Activated T-helper 2 cell treated with anti-CD3 and anti-CD28 coated beads, Interferon-gamma antibody, Interleukin-2, Interleukin-4, amounts not matched to agents 10 μg/mL and 5 μg/mL and 100 μg/mL, durations not matched to agents 14 hours and 24 hours and 36 hours (primary cell): ENCODE data around the gene TANGO6. TPM values are rescaled to one million over a fixed set of nuclear protein-coding genes. Genes with fewer than 3 reads are reported as not detected.
"Not testable (repeated sequence)": the region's sequence is repeated elsewhere in the genome, so short reads cannot be mapped to it uniquely, and the experiment has no call there.

Experiments
- DNase-seq: peaks from one replicate; pipeline ENCODE4 v3.0.0; 2021; ENCODE audit warnings: low spot score
- H3K27ac Mint-ChIP-seq: one replicate; pipeline ENCODE4 v1.8.0; 2021; ENCODE audit warnings: mixed read lengths
- H3K27me3 Mint-ChIP-seq: one replicate; pipeline ENCODE4 v1.8.0; 2021; ENCODE audit warnings: low read depth, mixed read lengths
- H3K36me3 Mint-ChIP-seq: one replicate; pipeline ENCODE4 v1.8.0; 2021; ENCODE audit warnings: low read depth, mixed read lengths
- H3K4me1 Mint-ChIP-seq: one replicate; pipeline ENCODE4 v1.8.0; 2021; ENCODE audit warnings: low read depth, mixed read lengths
- H3K4me3 Mint-ChIP-seq: one replicate; pipeline ENCODE4 v1.8.0; 2021; ENCODE audit warnings: low read depth, mild to moderate bottlenecking, moderate library complexity, mixed read lengths
- H3K9me3 Mint-ChIP-seq: one replicate; pipeline ENCODE4 v1.8.0; 2021; ENCODE audit warnings: mixed read lengths
- intact Hi-C: fragments of 100-400 bp; cut with micrococcal nuclease; formaldehyde crosslinking; loops from one replicate; pipeline ENCODE4 v1.15.1; 2023
- total RNA-seq: library from RNA; stranded (reverse); gene quantifications from 2 replicates; pipeline ENCODE4 v1.2.3, GENCODE V29; 2022

TANGO6 gene
- total RNA-seq, 1 donor from 2014 or later: 30.0 TPM

DNA sequence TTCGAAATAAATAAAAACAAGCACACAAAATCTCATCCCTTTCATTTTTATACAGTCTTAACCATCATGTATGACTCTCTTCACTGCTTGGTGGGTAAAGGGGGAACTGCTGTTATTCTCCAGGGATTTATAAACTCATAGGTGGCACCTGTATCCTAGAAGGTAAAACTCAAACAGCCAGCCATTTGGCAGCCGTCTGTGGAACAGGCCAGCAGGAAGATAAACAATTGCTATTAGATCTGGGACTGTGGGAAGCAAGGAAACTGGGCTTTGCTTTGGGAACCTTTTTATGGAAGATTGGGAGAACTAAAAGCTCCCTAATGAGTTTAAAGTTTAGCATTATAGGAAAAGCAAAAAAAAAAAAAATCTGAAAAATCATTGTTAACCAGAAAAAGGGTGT is 126.0 kb downstream of the TANGO6 start:
- H3K27me3 Mint-ChIP-seq: no peaks in the 10 kb centered on the region
- intact Hi-C loops: no loop called here

DNA sequence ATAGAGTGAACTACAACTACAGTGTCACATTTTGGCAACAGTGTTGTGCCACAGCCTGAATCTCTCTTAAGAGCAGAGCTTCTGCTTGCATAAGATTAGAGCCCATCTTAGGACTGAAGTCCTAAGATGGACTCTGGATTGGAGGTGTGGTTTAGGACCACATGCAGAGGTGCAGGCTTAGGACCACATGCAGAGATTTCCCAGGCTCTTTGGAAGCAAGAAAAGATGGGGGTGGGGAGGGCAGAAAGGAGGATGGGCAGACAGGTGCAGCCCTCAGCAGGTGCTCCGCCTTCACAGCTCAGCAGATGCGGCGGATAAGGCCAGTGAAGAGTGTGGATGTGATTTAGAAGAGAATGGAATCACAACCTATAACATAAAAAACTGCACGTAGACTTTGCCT is 128.7 kb downstream of the TANGO6 start:
- Mint-ChIP-seq H3K4me1 (peaks cover 2% of the 10 kb centered on the region), H3K4me3 (no peak overlapping the region), H3K27me3 (no peaks in the 10 kb centered on the region), H3K27ac (no peak overlapping the region), H3K36me3 (peaks cover 12% of the 10 kb centered on the region), H3K9me3 (no peaks in the 10 kb centered on the region)
- no peak for DNase-seq
- intact Hi-C loops: no loop called here

More for the DNA sequence above, 126.0 kb downstream of the TANGO6 start:
- no peak overlapping the region for H3K27ac Mint-ChIP-seq
- H3K4me1 Mint-ChIP-seq: peaks cover 2% of the 10 kb centered on the region
- H3K4me3 Mint-ChIP-seq: no peak overlapping the region
- peaks cover 4% of the 10 kb centered on the region for H3K36me3 Mint-ChIP-seq
- H3K9me3 Mint-ChIP-seq: no peaks in the 10 kb centered on the region
- DNase-seq: no peak

DNA sequence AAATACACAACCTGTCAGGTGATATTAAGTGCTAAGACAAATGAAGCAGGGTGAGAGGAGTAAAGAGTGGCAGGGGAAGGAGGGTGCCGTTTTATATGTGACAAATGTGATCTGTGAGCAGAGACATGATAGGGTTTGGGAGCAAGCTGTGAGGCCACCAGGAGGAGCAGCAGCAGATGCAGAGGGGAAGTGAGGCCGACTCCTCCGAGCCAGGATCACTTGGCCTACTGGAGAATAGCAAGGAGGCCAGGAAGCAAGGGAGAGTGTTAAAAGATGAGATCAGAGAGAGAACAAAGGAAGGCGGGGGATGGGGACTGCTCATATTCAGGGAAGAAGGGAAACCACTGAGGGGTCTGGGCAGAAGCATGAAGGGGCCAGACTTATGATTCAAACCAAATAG is 129.4 kb downstream of the TANGO6 start:
- peaks cover 12% of the 10 kb centered on the region for H3K36me3 Mint-ChIP-seq
- intact Hi-C loops: no loop called here
- H3K4me1 Mint-ChIP-seq: no peaks in the 10 kb centered on the region
- H3K9me3 Mint-ChIP-seq: no peaks in the 10 kb centered on the region
- no peaks in the 10 kb centered on the region for H3K27me3 Mint-ChIP-seq
- H3K27ac Mint-ChIP-seq: no peak overlapping the region
- H3K4me3 Mint-ChIP-seq: no peak overlapping the region
- DNase-seq: no peak

DNA sequence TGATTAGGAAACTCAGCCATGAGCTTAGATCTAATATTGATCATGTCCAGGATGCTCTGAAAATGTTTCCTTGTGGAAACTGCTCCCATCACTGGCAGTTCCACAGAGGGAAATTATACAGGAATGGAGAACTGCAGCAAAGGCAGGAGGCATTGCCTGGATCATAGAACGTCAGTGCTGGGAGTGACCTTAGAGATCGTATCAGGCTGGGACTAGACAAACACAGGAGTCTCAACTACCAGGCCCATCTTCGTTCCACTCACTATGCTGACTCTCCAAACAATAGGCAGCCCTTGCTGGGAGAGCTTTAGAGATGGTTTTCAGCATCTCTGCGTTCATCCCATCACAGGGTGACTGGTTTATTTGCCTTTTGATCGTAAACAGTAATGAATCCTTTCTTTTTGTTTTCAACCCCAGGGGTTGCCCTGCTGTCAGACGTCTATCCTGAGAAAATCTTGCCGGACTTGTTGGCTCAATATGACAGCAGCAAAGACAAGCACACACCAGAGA is 130.3 kb downstream of the TANGO6 start:
- intact Hi-C loops: no loop called here
- no peaks in the 10 kb centered on the region for H3K9me3 Mint-ChIP-seq
- peaks cover 20% of the 10 kb centered on the region for H3K36me3 Mint-ChIP-seq
- no peak overlapping the region for H3K27ac Mint-ChIP-seq
- no peaks in the 10 kb centered on the region for H3K4me1 Mint-ChIP-seq
- no peak for DNase-seq
- no peaks in the 10 kb centered on the region for H3K27me3 Mint-ChIP-seq
- H3K4me3 Mint-ChIP-seq: no peak overlapping the region

DNA sequence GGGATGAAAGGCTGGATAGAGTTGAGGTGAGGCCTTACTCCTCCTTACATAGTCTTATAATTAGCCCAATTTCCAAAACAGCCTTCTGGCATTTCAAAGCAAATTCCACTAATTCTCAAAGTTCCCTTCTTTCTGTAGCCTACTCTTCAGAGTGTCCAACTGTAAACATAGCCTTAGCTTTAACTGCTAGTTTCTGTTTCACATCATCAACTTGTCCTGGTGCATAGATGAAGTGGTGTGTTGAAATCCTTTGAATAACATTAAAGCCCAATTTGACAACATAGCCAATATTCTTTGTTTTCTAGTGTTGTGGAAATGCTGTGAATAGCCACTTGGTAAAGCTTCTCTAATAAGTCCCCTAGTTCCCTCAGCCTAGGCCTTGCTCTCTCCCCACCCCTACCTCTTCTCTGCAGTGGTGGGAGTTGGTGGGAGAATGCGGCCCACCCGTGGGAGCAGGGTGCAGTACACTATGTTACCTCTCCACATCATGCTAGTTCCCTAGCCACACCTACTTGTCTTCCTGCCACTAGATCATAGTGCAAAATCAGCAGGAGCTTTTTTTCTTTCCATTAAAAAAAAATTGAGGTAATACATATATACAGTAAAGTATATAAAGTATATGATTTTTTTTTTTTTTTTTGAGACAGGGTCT is 135.1 kb downstream of the TANGO6 start:
- no peak overlapping the region for H3K27ac Mint-ChIP-seq
- H3K4me3 Mint-ChIP-seq: no peak overlapping the region
- H3K36me3 Mint-ChIP-seq: peaks cover 26% of the 10 kb centered on the region
- DNase-seq: no peak
- intact Hi-C loops: no loop called here
- H3K27me3 Mint-ChIP-seq: no peaks in the 10 kb centered on the region
- no peaks in the 10 kb centered on the region for H3K4me1 Mint-ChIP-seq
- no peaks in the 10 kb centered on the region for H3K9me3 Mint-ChIP-seq

DNA sequence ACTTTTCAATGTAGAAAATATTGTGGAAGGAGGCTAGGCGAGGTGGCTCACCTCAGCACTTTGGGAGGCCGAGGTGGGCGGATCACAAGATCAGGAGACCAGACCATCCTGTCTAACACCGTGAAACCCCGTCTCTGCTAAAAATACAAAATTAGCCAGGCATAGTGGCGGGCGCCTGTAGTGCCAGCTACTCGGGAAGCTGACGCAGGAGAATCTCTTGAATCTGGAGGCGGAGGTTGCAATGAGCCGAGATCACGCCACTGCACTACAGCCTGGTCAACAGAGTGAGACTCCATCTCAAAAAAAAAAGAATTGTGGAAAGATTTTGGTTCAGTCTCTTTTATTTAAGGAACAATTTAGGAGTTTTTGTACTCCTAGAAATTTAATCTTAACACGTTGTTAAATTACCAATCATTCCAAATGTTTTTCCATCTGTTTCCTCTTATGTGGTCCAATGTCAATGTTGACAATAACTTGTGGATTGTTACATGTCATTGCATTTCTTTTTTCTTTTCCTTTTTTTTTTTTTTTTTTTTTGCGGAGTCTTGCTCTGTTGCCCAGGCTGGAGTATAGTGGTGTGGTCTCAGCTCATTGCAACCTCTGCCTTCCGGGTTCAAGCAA is 137.5 kb downstream of the TANGO6 start:
- Mint-ChIP-seq H3K4me3 (no peak overlapping the region), H3K27ac (no peak overlapping the region), H3K9me3 (no peaks in the 10 kb centered on the region), H3K36me3 (peaks cover 19% of the 10 kb centered on the region), H3K27me3 (no peaks in the 10 kb centered on the region), H3K4me1 (no peaks in the 10 kb centered on the region)
- DNase-seq: no peak
- intact Hi-C loops: no loop called here

GRCh38 chr16:68981971-68982370 is 138.6 kb downstream of the TANGO6 start:
- Mint-ChIP-seq H3K36me3 (peaks cover 14% of the 10 kb centered on the region), H3K27ac (no peak overlapping the region), H3K4me3 (no peak overlapping the region), H3K27me3 (no peaks in the 10 kb centered on the region), H3K4me1 (no peaks in the 10 kb centered on the region), H3K9me3 (no peaks in the 10 kb centered on the region)
- intact Hi-C loops: no loop called here
- DNase-seq: no peak

GRCh38 chr16:68984467-68984866 is 141.1 kb downstream of the TANGO6 start:
- H3K27ac Mint-ChIP-seq: no peak overlapping the region
- no peaks in the 10 kb centered on the region for H3K9me3 Mint-ChIP-seq
- no peaks in the 10 kb centered on the region for H3K4me1 Mint-ChIP-seq

DNA sequence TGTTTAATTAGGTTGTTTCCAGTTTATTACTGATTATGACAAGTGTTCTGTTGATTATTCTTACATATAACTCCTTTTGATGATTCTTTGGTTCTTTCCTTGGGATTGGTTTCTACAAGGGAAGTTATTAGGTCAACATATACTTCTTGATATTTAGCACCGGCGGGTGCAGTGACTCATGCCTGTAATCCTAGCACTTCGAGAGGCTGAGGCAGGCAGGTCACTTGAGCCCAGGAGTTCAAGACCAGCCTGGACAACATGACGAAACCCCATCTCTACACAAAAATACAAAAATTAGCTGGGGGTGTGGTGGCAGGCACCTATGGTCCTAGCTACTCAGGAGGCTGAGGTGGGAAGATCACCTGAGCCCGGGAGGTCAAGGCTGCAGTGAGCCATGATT is 141.9 kb downstream of the TANGO6 start:
- no peak for DNase-seq
- Mint-ChIP-seq H3K9me3 (no peaks in the 10 kb centered on the region), H3K27ac (no peak overlapping the region), H3K36me3 (peaks cover 3% of the 10 kb centered on the region), H3K4me3 (no peak overlapping the region), H3K4me1 (no peaks in the 10 kb centered on the region), H3K27me3 (no peaks in the 10 kb centered on the region)
- intact Hi-C loops: no loop called here

More at GRCh38 chr16:68984467-68984866, 141.1 kb downstream of the TANGO6 start:
- no peak for DNase-seq
- no peaks in the 10 kb centered on the region for H3K27me3 Mint-ChIP-seq
- peaks cover 6% of the 10 kb centered on the region for H3K36me3 Mint-ChIP-seq
- H3K4me3 Mint-ChIP-seq: no peak overlapping the region
- intact Hi-C loops: no loop called here

DNA sequence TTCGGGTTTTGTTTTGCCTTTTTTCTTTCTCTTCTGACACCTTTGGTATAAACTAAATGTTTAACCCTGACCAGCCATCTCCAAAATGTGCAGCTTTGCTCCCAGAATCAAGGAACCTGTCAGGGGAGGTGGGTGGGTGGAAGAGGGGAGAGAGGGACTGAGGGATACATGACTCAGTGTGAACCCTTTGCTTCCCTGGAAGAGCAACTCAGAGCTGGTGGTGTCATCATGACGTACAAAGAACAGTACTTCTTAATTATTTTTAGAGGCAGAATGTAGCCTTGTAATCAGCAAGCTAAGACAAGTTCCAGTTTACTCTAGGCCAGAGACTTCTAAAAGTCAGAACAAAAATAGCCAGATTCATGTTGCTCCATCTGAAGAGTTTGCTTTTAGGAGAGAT is 142.5 kb downstream of the TANGO6 start:
- H3K4me1 Mint-ChIP-seq: no peaks in the 10 kb centered on the region
- intact Hi-C loops: no loop called here
- H3K4me3 Mint-ChIP-seq: no peak overlapping the region
- no peak for DNase-seq
- H3K36me3 Mint-ChIP-seq: peaks cover 3% of the 10 kb centered on the region
- H3K27me3 Mint-ChIP-seq: no peaks in the 10 kb centered on the region
- H3K9me3 Mint-ChIP-seq: no peaks in the 10 kb centered on the region
- H3K27ac Mint-ChIP-seq: no peak overlapping the region

DNA sequence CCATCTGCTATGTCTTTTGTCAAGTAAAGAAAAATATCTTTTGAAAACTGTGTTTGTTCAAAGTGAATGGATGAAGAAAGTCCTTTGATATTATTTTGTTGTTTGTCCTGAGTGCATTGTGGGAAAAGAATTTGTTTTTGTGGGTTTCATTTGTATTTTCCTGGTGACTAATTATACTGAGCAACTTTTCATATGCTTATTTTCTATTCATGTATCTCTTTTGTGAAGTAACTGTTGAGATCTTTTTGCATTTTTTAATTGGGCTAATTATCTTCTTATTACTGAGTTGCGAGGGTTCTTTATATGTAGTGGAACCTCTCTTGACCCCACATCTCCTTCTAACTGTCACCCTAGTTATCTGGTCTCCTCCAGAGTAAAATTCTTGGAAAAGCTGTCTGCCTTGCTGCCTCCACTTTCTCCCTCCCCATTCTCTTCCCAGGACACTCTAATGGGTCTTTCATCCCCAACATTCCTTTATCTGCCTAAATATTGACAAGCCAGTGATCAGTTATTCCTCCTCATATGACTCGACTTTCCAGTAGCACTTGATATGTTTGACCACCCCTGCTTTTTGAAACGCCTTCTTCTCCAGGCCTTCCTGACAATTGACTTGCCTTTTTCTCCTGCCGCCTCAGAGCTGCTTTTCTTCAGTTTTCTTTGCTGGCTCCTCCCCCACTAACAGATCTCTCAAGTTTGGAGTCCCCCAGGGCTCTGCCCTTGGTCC is 144.6 kb downstream of the TANGO6 start:
- H3K27me3 Mint-ChIP-seq: no peaks in the 10 kb centered on the region
- no peak overlapping the region for H3K4me3 Mint-ChIP-seq
- H3K4me1 Mint-ChIP-seq: no peaks in the 10 kb centered on the region
- peaks cover 3% of the 10 kb centered on the region for H3K36me3 Mint-ChIP-seq
- no peak for DNase-seq
- intact Hi-C loops: no loop called here
- H3K9me3 Mint-ChIP-seq: no peaks in the 10 kb centered on the region
- H3K27ac Mint-ChIP-seq: no peak overlapping the region

DNA sequence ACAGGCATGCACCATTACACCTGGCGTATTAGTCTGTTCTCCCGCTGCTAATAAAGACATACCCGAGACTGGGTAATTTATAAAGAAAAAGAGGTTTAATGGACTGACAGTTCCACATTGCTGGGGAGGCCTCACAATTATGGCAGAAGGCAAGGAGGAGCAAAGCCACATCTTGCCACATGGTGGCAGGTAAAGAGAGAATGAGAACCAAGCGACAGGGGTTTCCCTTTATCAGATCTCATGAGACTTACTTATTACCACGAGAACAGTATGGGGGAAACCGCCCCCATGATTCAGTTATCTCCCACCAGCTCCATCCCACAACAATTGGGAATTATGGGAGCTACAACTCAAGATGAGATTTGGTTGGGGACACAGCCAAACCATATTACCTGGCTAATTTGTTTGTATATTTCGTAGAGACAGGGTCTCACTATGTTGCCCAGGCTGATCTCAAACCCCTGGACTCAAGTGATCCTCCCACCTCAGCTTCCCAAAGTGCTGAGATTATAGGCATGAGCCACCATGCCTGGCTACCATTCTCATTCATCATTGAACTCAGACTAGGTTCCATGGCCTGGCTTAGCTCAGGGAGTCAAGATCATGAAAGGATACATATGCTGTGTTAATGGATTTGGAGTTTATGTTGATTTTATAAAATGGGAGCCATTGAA is 147.0 kb downstream of the TANGO6 start:
- H3K36me3 Mint-ChIP-seq, DNase-seq, H3K27me3 Mint-ChIP-seq, H3K9me3 Mint-ChIP-seq, H3K4me3 Mint-ChIP-seq, intact Hi-C loops, H3K27ac Mint-ChIP-seq, H3K4me1 Mint-ChIP-seq: not testable (repeated sequence)

DNA sequence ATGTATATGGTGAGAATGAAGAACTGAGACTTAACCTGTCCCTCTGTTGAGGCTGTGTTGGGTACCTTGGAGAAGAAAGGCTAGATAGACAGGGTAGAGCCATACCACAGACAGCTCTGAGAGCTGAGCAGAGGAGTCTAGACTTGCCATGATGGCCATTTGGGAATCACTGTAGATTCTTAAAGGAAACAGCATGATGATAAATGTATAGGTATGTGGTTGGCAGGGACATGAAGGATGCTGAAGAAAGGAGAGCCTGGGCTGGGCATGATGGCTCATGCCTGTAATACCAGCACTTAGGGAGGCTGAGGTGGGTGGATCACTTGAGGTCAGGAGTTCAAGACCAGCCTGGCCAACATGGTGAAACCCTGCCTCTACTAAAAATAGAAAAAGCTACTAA is 147.7 kb downstream of the TANGO6 start:
- no peaks in the 10 kb centered on the region for H3K36me3 Mint-ChIP-seq
- no peak for DNase-seq
- no peaks in the 10 kb centered on the region for H3K27me3 Mint-ChIP-seq
- H3K9me3 Mint-ChIP-seq: no peaks in the 10 kb centered on the region
- H3K4me1 Mint-ChIP-seq: no peaks in the 10 kb centered on the region
- intact Hi-C loops: no loop called here
- H3K27ac Mint-ChIP-seq: no peak overlapping the region
- H3K4me3 Mint-ChIP-seq: no peak overlapping the region
